IPS-NIHi7 (cell line): Measurements from ENCODE around the gene MCM5.
"Not testable (repeated sequence)": the region's sequence is repeated elsewhere in the genome, so short reads cannot be mapped to it uniquely, and the experiment has no call there.

ENCODE experiments used
- DNase-seq: peaks from one replicate; pipeline ENCODE4 v3.0.0; 2012; ENCODE audit warnings: mixed read lengths; ENCODE audit errors: extremely low spot score

Gene MCM5

DNA sequence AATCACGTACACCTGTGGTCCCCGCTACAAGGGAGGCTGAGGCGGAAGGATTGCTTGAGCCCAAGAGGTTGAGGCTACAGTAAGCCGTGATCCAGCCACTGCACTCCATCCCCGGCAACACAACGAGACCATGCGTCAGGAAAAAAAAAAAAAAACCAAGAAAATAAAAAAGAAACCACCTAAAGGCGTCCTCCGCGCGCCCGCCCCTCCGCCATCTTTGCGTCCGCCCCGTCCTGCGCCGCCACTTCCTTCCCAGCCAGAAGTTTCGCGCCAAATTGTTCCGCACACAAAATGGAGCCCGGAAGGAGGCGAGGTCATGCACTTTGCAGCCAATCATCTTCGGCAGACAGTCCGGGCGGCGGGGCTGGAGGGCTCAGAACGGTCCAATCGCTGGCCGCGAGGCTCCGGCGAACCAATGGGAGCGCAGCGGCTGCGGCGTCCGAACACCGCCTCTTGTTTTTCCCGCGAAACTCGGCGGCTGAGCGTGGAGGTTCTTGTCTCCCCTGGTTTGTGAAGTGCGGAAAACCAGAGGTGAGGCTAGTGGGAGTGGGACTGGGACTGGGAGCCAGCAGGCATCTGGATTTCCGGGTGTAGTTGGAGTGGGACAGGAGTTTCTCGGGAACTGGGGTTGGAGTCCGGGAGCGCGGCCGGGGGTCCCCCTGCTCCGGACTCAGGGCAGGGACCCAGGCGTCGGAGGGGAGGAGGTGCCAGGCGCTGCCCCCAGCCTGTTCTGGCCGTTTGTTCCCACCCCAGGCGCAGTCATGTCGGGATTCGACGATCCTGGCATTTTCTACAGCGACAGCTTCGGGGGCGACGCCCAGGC lies at the start of gene MCM5:
MCM5 (plus strand) TSS at position 463 of the 823 bp plus-strand sequence; CDS start at position 762, 299 bp downstream.
- DNase-seq, result peak; percentile 100

GRCh38 chr22:35350539-35351503 lies 49.1 kb upstream of the MCM5 start:
- peak; percentile 96 for DNase-seq

DNA sequence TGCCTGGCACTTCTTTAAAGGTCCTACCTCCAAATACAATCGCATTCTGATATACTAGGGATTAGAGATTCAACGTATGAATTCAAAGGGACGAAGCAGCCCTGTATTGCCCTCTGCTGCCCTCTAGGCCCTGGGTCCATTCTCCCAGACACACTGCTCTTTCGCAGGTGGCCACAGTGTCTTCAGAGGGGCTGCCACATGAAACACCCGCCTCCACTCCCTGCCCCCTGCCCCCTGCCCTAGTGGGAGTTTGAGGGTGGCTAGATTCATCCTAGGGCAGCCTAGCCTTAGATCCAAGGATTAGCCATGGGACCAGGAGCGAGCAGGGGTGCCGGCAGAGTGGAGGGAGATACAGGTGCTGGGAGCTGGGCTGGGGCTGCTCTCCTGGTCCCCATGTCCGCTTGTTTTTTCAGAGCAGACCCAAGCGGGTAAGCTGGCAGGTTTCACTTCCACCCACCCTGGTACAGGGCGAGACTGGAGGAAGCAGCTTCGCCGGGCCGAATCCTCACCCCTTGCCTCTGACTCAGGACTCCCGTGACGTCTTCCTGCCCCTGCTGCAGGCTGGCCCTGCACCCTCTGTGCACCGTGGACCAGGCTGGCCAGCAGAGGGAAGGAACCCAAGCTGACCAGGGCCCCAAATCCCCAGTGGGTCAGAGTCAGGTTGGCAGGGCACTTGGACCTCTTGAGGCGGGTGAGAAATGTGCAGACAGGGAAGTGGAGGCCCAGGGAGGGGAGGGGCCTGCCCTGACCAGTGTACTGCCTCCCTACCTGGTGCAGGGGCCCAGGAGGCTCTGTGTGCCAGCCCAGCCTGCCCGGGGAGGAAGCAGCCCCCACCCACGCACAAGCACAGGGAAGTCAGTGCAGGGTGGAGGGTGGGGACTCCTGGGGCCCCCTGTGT lies 47.5 kb upstream of the MCM5 start:
- DNase-seq, result peak; percentile 64

DNA sequence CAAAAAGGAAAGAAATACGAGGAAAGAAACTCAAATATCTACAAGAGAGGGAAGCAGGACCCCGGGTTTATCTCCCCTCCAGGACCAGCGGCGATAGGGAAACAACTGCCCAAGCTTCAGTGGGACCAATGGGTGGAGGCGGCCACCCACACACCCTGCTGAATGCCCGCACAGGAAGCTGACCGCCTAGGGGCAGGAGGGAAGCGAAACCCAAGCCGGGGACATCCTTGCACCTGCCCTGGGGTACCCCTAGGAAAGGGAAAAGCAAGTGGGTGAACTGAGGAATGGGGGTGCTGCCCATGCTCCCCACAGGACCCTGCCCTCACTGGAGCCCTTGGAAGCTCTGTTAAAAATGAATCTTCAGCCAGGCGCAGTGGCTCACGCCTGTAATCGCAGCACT lies 46.6 kb upstream of the MCM5 start:
- no peak for DNase-seq

DNA sequence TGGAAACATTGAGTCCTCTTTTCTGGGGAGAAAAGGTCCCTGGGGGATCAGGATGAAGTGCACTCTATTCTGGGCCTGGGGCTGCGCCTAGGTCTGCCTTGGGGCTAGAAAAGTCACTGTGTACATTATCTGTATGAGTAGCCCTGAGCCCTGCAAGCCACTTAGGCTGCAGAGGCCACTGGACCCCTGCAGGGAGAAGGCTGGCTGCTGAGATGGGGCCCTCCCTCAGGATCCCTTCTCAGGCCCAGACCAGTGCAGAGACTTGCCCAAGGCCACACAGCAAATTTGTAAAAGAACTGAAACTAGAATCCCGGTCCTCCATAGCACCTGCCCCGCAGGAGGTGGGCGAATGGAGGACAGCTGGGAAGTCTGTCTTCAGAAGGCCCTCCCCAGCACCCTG lies 45.9 kb upstream of the MCM5 start:
- DNase-seq, result no peak

- DNase-seq, result no peak
These were observed 41.9 kb upstream of the MCM5 start for GRCh38 chr22:35357883-35358621.

DNA sequence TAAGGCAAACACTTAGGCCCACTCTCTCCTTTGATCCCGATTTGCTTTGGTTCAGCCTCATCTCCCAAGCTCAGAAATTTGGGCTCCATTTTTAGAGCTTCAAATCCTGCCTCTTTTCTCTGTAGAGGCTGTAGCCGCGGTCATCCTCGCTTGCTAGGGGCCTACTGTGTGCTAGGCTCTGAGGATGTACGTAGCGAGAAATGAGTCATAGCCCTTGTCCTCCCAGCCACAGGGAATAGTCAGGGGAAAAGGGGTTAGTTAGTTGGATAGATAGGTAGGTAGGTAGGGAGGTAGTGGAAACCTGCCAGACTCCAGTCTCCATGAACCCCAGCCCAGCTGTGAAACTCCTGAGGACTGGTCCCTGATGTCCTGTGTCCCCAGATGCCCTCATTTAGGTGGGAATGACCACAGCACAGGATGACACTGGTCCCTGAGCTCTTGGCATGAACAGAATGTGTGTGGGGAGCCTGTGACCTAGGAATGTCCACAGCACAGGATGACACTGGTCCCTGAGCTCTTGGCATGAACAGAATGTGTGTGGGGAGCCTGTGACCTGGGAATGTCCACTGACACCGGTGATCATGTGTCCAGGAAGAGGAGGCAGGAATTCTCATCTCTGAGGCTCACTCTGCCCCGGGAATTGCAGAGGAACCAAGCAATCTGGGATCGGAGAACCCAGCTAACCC lies 40.4 kb upstream of the MCM5 start:
- DNase-seq, result no peak

DNA sequence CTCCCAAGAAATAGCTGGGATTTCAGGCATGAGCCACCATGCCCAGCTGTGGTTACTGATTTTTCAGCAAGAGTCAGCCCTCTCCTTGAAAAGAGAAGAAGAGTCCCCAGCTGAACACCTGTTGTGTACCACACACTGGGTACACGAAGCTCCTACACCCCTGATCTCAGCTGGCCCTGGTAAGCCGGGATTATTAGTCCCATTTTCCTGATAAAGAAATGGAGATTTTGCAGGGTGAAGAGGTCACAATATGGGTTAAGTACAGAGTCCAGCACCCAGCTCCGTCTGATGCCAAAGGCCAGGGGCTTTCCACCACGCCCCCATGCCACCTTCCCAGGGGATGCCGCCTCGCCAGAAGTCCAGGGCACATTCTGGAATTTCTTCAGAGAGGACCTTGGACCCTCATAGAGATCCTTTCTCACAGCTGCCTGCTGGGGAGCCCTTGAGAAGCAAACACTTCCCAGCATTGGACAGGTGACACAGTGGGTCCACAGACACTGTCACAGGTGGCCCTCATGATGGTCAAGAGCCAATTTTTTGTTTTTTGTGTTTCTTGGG lies 38.9 kb upstream of the MCM5 start:
- DNase-seq, result no peak

GRCh38 chr22:35363566-35364086 lies 36.3 kb upstream of the MCM5 start:
- DNase-seq, result no peak

- DNase-seq, result not testable (repeated sequence)
These were observed 35.7 kb upstream of the MCM5 start for GRCh38 chr22:35364230-35364629.

DNA sequence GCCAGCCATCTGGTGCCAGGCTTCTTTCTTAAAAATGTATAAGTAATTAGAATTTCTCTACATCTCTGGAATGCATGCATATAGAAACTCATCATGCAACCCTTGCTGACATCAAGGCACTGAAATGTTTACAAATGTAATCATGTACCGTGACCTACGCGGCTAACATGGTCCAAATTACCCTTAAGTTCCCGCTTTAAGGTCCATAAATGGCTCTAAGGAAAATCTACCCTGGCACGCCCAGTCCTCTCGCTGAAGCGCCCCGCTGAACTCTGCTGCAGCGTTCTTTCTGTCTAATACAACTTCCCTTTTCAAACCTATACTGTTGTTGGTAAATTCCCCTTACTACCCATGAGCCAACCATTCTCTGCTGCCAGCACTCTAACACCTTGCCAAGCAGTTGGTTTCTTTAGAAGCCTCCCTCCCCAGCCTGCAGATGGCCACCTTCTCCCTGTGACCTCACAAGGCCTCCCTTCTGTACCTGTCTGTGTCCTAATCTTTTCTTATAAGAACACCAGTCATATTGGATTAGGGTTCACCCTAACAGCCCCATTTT lies 32.5 kb upstream of the MCM5 start:
- no peak for DNase-seq

- DNase-seq, result no peak
These were observed 31.6 kb upstream of the MCM5 start for GRCh38 chr22:35368386-35368785.

- DNase-seq, result no peak
These were observed 29.9 kb upstream of the MCM5 start for GRCh38 chr22:35369996-35370395.

GRCh38 chr22:35373781-35374180 lies 26.2 kb upstream of the MCM5 start:
- no peak for DNase-seq

- DNase-seq, result no peak
These were observed 24.9 kb upstream of the MCM5 start for GRCh38 chr22:35375031-35375430.

GRCh38 chr22:35375526-35375925 lies 24.4 kb upstream of the MCM5 start:
- DNase-seq, result no peak

- DNase-seq, result peak; percentile 91
These were observed 23.0 kb upstream of the MCM5 start for GRCh38 chr22:35376728-35377472.

DNA sequence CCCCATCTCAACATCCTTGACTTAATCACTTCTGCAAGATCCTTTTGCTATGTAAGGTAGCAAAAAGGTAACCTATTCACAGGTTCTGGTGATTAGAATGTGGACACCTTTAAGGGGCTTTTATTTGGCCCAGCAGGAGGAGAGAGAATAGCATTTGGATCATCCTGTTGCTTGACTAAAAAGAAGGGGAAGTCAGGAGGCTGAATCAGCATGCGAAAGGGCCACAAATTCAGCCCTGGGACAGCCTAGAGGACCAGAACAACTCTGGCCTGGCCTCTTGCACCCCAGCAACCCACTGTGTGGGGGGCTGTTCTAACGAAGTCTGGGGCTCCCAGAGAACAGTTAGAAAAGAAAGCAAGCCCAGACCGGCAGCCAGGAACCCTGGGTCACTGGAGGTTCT lies 22.2 kb upstream of the MCM5 start:
- no peak for DNase-seq

- no peak for DNase-seq
These were observed 21.3 kb upstream of the MCM5 start for GRCh38 chr22:35378621-35379020.
